ENCODE data around the gene CCDC12. TPM values are rescaled to one million over a fixed set of nuclear protein-coding genes. Genes with fewer than 3 reads are reported as not detected.

CCDC12 gene
- total RNA-seq, 2 experiments from 2014 or later: 57.0 to 59.1 TPM

GRCh38 chr3:46999516-47000197 lies 23.1 kb upstream of the CCDC12 start:
- POLR2A ChIA-PET: no interaction called here
- CTCF ChIA-PET: interaction anchor here (0.9 to 3.6 kb wide), 6 partner anchors 11 to 80 kb away, joined by 3 to 20 read pairs (median 6); no protein-coding TSS in a partner anchor

DNA sequence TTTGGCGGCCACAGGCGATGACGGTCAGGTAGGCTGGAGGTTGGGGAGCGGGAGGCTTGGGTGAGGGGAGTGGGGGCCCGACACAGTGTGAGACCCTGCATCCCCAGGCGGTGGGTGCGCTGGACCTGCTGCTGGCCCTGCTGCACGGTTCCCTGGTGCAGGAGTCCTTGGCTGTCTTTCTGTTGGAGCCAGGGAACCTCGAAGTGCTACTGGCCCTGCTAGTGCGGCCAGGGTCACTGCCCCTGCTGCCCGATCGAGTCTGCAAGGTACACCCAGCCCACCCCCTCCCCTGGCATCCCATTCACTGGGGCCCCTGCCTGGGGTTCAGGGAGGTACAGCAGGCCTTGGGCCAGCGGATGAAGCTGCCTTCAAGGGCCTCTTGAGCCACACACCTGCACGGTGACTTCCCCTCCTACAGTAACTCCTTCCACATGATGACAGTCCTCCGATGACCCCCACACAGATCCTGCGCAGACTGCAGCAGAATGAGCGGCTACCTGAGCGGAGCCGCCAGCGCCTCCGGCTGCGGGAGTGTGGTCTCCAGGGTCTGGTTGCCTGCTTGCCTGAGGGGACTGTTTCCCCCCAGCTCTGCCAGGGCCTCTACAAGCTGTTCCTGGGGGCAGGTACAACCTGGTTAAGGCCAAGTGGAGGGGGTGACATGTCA lies 22.4 kb upstream of the CCDC12 start:
- CTCF ChIA-PET: interaction anchor here (0.6 to 3.6 kb wide), 12 partner anchors 10 to 87 kb away, joined by 3 to 20 read pairs (median 4); no protein-coding TSS in a partner anchor
- POLR2A ChIA-PET: interaction anchor here (1.0 kb wide), 1 partner anchor 12 kb away, joined by 3 read pairs; no protein-coding TSS in a partner anchor

DNA sequence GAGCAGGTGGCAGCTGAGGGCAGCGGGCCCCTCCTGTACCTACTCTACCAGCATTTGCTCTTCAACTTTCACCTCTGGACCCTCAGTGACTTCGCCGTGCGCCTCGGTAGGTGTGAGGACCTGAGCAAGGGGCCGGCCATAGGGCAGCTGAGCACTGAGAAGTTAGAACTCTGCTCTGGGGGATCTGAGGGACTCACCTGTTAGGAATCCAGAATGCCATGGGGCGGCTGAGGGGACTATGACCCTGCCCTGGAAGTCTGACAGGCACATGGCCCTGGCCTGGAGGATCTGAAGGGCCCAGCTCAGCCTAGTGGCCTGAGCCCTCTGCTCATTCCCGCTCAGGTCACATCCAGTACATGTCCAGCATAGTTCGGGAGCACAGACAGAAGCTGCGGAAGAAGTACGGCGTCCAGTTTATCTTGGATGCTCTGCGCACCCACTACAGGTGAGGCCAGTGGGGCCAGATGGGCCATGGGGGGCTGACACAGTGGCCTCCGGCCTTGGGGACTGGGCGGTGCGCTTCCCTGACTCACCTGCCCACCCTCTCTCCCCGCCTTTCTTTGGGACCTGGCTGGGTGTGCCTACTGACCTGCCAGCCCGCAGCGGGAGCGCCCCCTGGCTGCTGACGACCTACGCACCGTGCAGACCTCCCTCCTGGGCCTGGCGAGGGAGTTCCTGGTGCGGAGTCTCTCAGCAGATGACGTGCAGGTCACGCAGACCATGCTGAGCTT lies 21.7 kb upstream of the CCDC12 start:
- ChIA-PET POLR2A (interaction anchor here (0.5 to 1.0 kb wide), 2 partner anchors 11 to 382 kb away, joined by 3 read pairs; partner anchors contain the start of gene PTPN23), CTCF (interaction anchor here (0.6 to 3.6 kb wide), 13 partner anchors 10 to 86 kb away, joined by 3 to 20 read pairs (median 4); no protein-coding TSS in a partner anchor)

DNA sequence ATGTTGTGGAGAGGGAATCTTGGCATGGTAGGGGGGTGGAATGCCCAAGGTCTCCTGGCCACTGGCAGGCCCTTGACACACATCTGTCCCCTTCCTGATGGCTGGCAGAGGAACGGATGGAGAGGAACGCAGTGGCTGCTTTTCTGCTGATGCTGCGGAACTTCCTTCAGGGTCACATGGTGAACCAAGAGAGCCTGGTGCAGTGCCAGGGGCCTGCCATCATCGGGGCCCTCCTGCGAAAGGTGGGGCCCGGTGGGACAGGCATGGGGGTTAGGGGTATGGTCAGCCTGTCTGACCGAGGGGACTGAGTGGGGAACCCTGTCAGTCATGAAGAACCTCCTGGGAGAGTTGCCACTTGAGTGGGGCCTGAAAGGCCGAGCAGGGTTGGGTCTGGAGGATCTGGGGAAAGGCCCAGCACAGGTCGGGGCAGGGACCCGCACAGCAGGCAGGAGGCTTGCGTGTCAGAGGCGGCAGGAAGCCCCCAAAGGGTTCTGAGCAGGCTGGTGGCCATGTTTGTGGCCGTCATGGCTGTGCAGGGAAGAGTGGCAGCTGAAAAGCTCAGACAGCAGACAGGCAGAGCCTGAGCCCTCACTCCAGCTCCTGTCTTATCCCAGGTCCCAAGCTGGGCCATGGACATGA lies 21.0 kb upstream of the CCDC12 start:
- CTCF ChIA-PET: interaction anchor here (0.8 to 3.6 kb wide), 8 partner anchors 9 to 86 kb away, joined by 3 to 20 read pairs (median 4); no protein-coding TSS in a partner anchor
- POLR2A ChIA-PET: interaction anchor here (0.5 to 1.7 kb wide), 2 partner anchors 17 to 383 kb away, joined by 3 to 5 read pairs; partner anchors contain the start of gene PTPN23

DNA sequence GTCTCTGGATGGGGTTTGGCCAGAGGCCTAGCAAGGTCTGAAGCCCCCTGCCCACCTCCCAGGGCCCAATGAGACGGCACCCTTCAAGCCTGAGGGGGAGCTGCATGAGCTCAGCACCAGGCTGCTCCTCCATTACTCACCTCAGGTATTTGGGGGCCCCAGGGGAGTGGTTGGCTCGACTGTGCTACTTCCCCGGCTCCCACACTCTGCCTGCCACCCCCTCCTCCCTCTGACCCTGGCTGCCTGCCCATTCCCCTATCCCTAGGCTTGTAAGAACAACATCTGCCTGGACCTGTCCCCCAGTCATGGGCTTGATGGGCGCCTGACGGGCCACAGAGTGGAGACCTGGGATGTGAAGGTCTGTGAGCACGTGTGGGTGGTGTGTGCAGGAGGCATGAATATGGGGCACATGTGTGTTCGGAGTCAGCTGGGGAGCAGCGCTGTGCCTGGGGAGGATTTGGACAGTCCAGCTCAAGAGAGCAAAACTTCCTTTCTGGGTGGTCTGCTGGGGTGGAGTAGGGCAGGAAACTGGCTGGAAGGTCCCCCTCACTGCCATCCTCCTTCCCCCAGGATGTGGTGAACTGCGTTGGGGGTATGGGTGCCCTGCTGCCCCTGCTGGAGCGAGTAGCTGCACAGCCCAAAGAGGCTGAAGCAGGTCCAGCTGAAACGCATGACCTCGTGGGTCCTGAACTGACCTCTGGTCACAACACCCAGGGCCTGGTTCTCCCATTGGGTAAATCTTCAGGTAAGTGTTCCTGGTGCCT lies 20.3 kb upstream of the CCDC12 start:
- ChIA-PET POLR2A (interaction anchor here (1.7 kb wide), 1 partner anchor 17 kb away, joined by 5 read pairs; no protein-coding TSS in a partner anchor), CTCF (interaction anchor here (3.4 to 3.6 kb wide), 2 partner anchors 37 to 73 kb away, joined by 11 to 20 read pairs; no protein-coding TSS in a partner anchor)

DNA sequence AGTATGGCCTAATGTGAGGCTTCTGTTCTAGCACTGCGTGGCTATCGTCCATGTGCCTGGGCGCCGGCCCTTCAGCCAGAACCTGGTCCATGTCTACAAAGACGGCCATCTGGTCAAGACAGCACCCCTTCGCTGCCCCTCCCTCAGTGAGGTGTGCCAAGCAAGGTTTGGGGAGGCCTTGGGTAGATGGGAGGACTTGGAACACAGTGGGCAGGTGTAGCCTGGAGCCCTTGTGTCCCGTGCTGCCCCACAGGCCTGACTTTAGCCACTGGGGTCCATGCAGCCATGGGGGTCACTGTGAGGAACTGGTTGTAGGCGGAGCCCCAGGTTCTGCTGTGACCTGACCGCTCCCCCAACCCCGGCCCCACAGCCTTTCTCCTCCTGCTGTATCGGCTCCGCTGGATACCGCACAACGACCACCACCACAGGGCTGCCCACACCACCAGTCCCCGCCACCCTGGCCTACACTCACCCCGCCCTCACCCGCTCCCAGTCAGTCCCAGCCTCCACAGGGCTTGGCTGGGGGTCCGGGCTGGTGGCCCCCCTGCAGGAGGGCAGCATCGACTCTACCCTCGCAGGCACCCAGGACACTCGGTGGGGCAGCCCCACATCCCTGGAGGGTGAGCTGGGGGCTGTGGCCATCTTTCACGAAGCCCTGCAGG lies 19.5 kb upstream of the CCDC12 start:
- ChIA-PET POLR2A (interaction anchor here (1.3 to 1.7 kb wide), 2 partner anchors 16 to 80 kb away, joined by 3 to 5 read pairs; no protein-coding TSS in a partner anchor), CTCF (interaction anchor here (1.0 to 3.6 kb wide), 2 partner anchors 72 kb away, joined by 3 to 20 read pairs; no protein-coding TSS in a partner anchor)

- CTCF ChIA-PET: interaction anchor here (0.6 to 1.4 kb wide), 4 partner anchors 22 to 86 kb away, joined by 3 to 4 read pairs (median 3); no protein-coding TSS in a partner anchor
- POLR2A ChIA-PET: interaction anchor here (0.7 to 1.3 kb wide), 2 partner anchors 12 to 79 kb away, joined by 3 to 4 read pairs; no protein-coding TSS in a partner anchor
Observed at GRCh38 chr3:46994801-46995731, 18.5 kb upstream of the CCDC12 start.

GRCh38 chr3:46993986-46994385 lies 17.4 kb upstream of the CCDC12 start:
- POLR2A ChIA-PET: no interaction called here
- CTCF ChIA-PET: interaction anchor here (1.1 to 1.4 kb wide), 2 partner anchors 70 to 84 kb away, joined by 3 to 4 read pairs; no protein-coding TSS in a partner anchor

- CTCF ChIA-PET: no interaction called here
- POLR2A ChIA-PET: interaction anchor here (0.5 kb wide), 1 partner anchor 36 kb away, joined by 3 read pairs; no protein-coding TSS in a partner anchor
Observed at GRCh38 chr3:46993292-46993691, 16.7 kb upstream of the CCDC12 start.

DNA sequence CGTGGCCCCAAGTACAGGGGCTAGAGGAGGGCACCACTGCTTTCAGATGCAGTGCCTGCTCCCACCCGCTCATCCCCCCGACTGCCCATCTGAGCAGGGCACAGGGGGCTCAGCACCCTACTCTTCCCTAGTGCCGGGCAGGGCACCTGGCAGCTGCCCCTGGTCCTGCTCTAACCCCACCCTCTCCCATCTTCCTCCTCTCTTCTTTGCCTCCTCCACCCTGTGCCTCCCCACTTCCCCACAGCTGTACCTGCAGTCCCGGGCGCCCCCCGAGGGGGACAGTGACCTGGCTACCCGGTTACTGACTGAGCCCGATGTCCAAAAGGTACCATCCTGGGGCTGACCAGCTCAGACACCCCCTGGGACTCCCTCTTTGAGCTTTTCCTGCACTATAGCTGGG lies 15.7 kb upstream of the CCDC12 start:
- ChIA-PET CTCF (interaction anchor here (1.3 kb wide), 1 partner anchor 14 kb away, joined by 4 read pairs; no protein-coding TSS in a partner anchor), POLR2A (interaction anchor here (1.0 kb wide), 1 partner anchor 12 kb away, joined by 3 read pairs; the partner anchor contains the start of gene NBEAL2)

- CTCF ChIA-PET: interaction anchor here (1.3 kb wide), 1 partner anchor 15 kb away, joined by 4 read pairs; no protein-coding TSS in a partner anchor
Observed at GRCh38 chr3:46991406-46992165, 15.0 kb upstream of the CCDC12 start.

DNA sequence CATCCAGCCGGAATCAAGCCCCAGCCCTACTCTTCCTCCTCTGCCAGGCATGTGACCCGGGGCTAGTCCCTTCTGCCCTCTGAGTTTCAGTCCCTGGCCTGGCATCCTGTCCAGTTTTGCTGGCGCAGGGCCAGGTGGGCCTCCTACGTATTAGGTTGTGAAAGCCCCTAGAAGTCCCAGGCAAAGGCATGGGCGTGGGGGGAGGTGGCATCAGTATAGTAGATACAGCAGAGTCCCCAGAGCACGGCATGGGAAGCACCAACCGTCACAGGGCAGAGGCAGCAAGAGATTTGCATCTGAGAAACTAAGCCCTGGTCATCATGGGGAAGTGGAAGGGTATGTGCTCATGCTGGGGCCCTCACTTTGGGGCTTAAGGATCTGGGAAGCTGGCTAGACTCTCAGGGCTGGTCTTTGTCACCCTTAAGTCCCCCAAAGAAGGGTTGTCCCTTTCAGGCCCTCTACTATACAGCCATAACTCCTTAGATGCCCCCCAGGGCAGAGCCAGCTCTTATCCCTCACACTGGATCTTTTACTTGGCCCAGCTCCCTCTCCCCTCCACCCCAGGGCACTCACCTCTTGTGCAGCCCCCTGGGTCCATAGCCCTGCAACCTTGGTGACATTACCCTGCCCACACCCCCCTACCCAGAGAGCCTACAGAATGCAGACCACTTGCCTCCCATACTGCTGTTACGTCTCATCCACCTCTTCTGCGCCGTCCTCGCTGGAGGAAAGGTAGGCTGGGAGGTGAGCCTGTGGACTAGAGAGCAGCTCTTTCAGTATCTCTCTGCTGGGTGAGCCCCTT lies 14.2 kb upstream of the CCDC12 start:
- CTCF ChIA-PET: interaction anchor here (1.3 kb wide), 1 partner anchor 16 kb away, joined by 4 read pairs; no protein-coding TSS in a partner anchor
- POLR2A ChIA-PET: no interaction called here

More at GRCh38 chr3:46991406-46992165, 15.0 kb upstream of the CCDC12 start:
- POLR2A ChIA-PET: interaction anchor here (1.0 kb wide), 1 partner anchor 12 kb away, joined by 3 read pairs; the partner anchor contains the start of gene NBEAL2

GRCh38 chr3:46989146-46989810 lies 12.7 kb upstream of the CCDC12 start:
- ChIA-PET POLR2A (no interaction called here), CTCF (interaction anchor here (1.5 kb wide), 1 partner anchor 9 kb away, joined by 4 read pairs; no protein-coding TSS in a partner anchor)

DNA sequence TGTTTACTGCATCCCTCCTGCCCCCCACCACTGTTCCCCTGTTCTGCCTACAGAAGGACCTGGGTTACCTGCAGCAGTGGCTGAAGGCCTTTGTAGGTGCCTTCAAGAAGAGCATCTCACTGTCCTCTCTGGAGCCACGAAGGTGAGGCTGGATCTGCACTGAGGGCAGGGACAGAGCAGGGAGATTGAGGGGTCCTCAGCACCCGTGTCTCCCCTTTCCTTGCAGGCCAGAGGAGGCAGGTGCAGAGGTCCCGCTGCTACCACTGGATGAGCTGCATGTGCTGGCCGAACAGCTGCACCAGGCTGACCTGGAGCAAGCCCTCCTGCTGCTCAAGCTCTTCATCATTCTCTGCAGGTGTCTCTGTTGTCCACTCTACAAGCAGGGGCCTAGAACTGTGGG lies 12.1 kb upstream of the CCDC12 start:
- ChIA-PET CTCF (interaction anchor here (1.5 kb wide), 1 partner anchor 10 kb away, joined by 4 read pairs; no protein-coding TSS in a partner anchor), POLR2A (no interaction called here)
